GM19467 (cell line): ENCODE results near the gene EPHB3.

Source experiments
- ATAC-seq: cut with Tn5 transposase; IDR thresholded peaks from one replicate; pipeline ENCODE4 v1.9.1; 2021; ENCODE audit warnings: mild to moderate bottlenecking, moderate library complexity; ENCODE audit not compliant: unreplicated experiment

Gene EPHB3

GRCh38 chr3:184561061-184561912 is at the start of gene EPHB3:
Gene EPHB3 (plus strand): TSS chr3:184561785. CDS start chr3:184562236, 451 bp downstream.
- peak; percentile 94 for ATAC-seq

GRCh38 chr3:184512621-184513020 is 49.0 kb upstream of the EPHB3 start:
- ATAC-seq: no peak

- ATAC-seq: peak; percentile 76
Measured at GRCh38 chr3:184513276-184514170, 48.1 kb upstream of the EPHB3 start.

GRCh38 chr3:184514171-184514490 is 47.5 kb upstream of the EPHB3 start:
- ATAC-seq: no peak

- ATAC-seq: no peak
Measured at GRCh38 chr3:184523825-184524615, 37.6 kb upstream of the EPHB3 start.

- ATAC-seq: no peak
Measured at GRCh38 chr3:184524981-184525336, 36.6 kb upstream of the EPHB3 start.

GRCh38 chr3:184525337-184526087 is 36.1 kb upstream of the EPHB3 start:
- no peak for ATAC-seq

GRCh38 chr3:184526088-184526433 is 35.5 kb upstream of the EPHB3 start:
- no peak for ATAC-seq

GRCh38 chr3:184531626-184532280 is 29.8 kb upstream of the EPHB3 start:
- no peak for ATAC-seq

GRCh38 chr3:184532940-184533732 is 28.4 kb upstream of the EPHB3 start:
- no peak for ATAC-seq

GRCh38 chr3:184537885-184538665 is 23.5 kb upstream of the EPHB3 start:
- no peak for ATAC-seq

GRCh38 chr3:184538666-184539431 is 22.7 kb upstream of the EPHB3 start:
- no peak for ATAC-seq

- ATAC-seq: no peak
Measured at GRCh38 chr3:184539801-184540435, 21.7 kb upstream of the EPHB3 start.

- no peak for ATAC-seq
Measured at GRCh38 chr3:184540777-184541681, 20.6 kb upstream of the EPHB3 start.

GRCh38 chr3:184541886-184542562 is 19.6 kb upstream of the EPHB3 start:
- ATAC-seq: no peak

- ATAC-seq: no peak
Measured at GRCh38 chr3:184542577-184542976, 19.0 kb upstream of the EPHB3 start.
